OCI-LY3 (cell line): Measurements from ENCODE around the gene ZBTB42.

Experiments
- H2AFZ ChIP-seq: fragments of 200-600, 300-600 bp; shearing (Covaris generic); 2 replicates; pipeline ENCODE4 v1.6.0; 2014; ENCODE audit warnings: antibody characterized with exemption, low read depth, low read length
- H3K27ac ChIP-seq: fragments of 200-600, 300-600 bp; sonication (generic); 2 replicates; pipeline ENCODE4 v1.5.1; 2014; ENCODE audit warnings: mild to moderate bottlenecking, low read length, moderate library complexity, mixed read lengths
- H3K27me3 ChIP-seq: fragments of 200-600, 300-600 bp; sonication (generic); 2 replicates; pipeline ENCODE4 v1.6.1; 2014; ENCODE audit warnings: low read depth, low read length, mixed read lengths
- H3K36me3 ChIP-seq: fragments of 200-600, 300-600 bp; sonication (generic); replicated peaks from 2 replicates; pipeline ENCODE3; 2014; ENCODE audit warnings: low read depth, low read length, mixed read lengths
- H3K4me1 ChIP-seq: fragments of 300-600, 200-600 bp; sonication (generic); 2 replicates; pipeline ENCODE4 v1.6.1; 2014; ENCODE audit warnings: low read length, mixed read lengths
- H3K4me2 ChIP-seq: fragments of 200-600, 300-600 bp; sonication (generic); 2 replicates; pipeline ENCODE4 v1.6.1; 2014; ENCODE audit warnings: low read length, mixed read lengths
- H3K4me3 ChIP-seq: fragments of 300-600, 200-600 bp; sonication (generic); 2 replicates; pipeline ENCODE4 v1.5.1; 2014; ENCODE audit warnings: antibody characterized with exemption, mild to moderate bottlenecking, low read length, moderate library complexity
- H3K79me2 ChIP-seq: fragments of 300-600, 200-600 bp; shearing (Covaris generic); 2 replicates; pipeline ENCODE4 v1.6.1; 2014; ENCODE audit warnings: mild to moderate bottlenecking, low read length, mixed read lengths
- H3K9ac ChIP-seq: fragments of 300-600, 200-600 bp; shearing (Covaris generic); 2 replicates; pipeline ENCODE4 v1.6.0; 2014; ENCODE audit warnings: mild to moderate bottlenecking, low read length, moderate library complexity
- H3K9me3 ChIP-seq: fragments of 200-600, 300-600 bp; shearing (Covaris generic); 2 replicates; pipeline ENCODE4 v1.6.1; 2014; ENCODE audit warnings: low read length, mixed read lengths; ENCODE audit not compliant: insufficient read depth
- H4K20me1 ChIP-seq: fragments of 200-600, 300-600 bp; sonication (generic); 2 replicates; pipeline ENCODE4 v1.6.1; 2016; ENCODE audit warnings: low read length, mixed read lengths; ENCODE audit not compliant: insufficient read depth
- CTCF ChIP-seq: fragments of 200-600, 300-600 bp; sonication (generic); IDR thresholded peaks from 2 replicates; pipeline ENCODE4 v1.5.1; 2014; ENCODE audit warnings: antibody characterized with exemption, low read length, low read depth
- EZH2phosphoT487 ChIP-seq: fragments of 200-600 bp; shearing (Covaris generic); IDR thresholded peaks from 2 replicates; pipeline ENCODE4 v1.6.1; 2018; ENCODE audit warnings: antibody characterized with exemption, mixed run types, low read depth

The ZBTB42 gene

DNA sequence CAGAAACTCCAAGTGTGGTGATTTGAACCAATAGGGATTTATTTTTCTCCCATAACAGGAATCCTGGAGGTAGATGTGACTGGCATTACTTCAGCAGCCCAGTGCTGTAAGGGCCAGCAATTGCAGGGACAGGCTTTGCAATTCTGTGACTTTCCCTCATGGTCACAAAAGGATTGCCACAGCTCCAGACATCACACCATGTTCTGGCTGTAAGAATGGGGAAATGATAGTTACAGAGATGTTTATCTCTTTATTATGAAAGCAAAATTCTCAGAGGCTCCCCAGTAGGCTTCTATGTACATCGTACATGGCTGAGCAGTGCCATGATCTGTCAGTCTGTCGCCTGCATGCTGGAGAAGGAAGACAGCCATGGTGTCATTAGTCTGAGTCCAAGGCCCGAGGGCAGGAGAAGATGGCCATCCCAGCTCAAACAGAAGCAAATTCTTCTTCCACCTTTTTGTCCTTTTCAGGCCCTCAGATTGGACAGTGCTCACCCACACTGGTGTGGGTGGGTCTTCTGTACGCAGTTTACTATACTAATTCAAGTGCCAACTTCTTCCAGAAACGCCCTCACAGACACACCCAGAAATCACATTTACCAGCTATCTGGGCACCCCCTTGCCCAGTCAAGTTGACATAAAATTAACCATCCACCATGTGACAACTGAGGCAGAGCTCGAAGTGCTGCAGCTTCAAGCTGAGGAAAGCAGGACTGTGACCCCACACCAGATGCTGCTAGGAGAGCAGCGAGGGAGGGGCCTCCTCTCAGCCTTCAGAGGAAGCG lies 17.2 kb downstream of the ZBTB42 start:
- Histone ChIP-seq H3K27ac (no peak overlapping the region), H3K4me1 (peaks cover 6% of the 10 kb centered on the region), H2AFZ (no peak overlapping the region), H3K36me3 (peaks cover 13% of the 10 kb centered on the region), H3K9me3 (peaks cover 6% of the 10 kb centered on the region; the same call in 1 of the 2 replicates), H3K79me2 (peaks cover 31% of the 10 kb centered on the region), H3K9ac (no peak overlapping the region), H3K4me2 (no peak overlapping the region), H4K20me1 (no peaks in the 10 kb centered on the region), H3K4me3 (no peak overlapping the region), H3K27me3 (no peaks in the 10 kb centered on the region)
- TF ChIP-seq CTCF (no peak), EZH2phosphoT487 (no peak)

DNA sequence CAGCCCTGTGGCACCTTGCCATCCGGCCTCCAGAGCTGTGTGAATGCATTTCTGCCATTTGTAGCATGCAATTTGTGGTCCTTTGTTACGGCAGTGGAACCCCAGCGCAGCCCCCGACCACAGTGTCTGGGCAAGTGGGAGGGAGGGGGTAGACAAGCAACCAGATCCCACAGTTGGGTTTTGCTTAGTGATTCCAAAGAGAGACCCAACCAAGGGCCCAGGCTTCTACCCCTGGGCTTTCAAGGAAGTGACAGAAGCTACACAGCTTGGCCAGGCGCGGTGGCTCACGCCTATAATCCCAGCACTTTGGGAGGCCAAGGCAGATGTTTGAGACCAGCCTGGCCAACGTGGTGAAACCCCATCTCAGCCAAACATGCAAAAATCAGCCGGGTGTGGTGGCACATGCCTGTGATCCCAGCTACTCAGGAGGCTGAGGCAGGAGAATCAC lies 17.8 kb downstream of the ZBTB42 start:
- no peaks in the 10 kb centered on the region for H4K20me1 ChIP-seq
- peaks cover 6% of the 10 kb centered on the region; the same call in 1 of the 2 replicates for H3K9me3 ChIP-seq
- no peak overlapping the region for H3K4me2 ChIP-seq
- H3K9ac ChIP-seq, result no peak overlapping the region
- H3K4me3 ChIP-seq, result no peak overlapping the region
- H3K36me3 ChIP-seq, result peaks cover 13% of the 10 kb centered on the region
- H2AFZ ChIP-seq, result no peak overlapping the region
- no peak overlapping the region for H3K27ac ChIP-seq
- H3K27me3 ChIP-seq, result no peaks in the 10 kb centered on the region
- TF ChIP-seq CTCF (no peak), EZH2phosphoT487 (no peak)
- peaks cover 6% of the 10 kb centered on the region for H3K4me1 ChIP-seq
- peaks cover 26% of the 10 kb centered on the region for H3K79me2 ChIP-seq

- H3K36me3 ChIP-seq, result peaks cover 13% of the 10 kb centered on the region
- no peak overlapping the region for H3K4me3 ChIP-seq
- H3K4me2 ChIP-seq, result no peak overlapping the region
- peaks cover 25% of the 10 kb centered on the region for H3K79me2 ChIP-seq
- H3K9ac ChIP-seq, result no peak overlapping the region
- TF ChIP-seq EZH2phosphoT487, result no peak
- no peak for TF ChIP-seq CTCF
- peaks cover 6% of the 10 kb centered on the region for H3K4me1 ChIP-seq
- H3K27ac ChIP-seq, result no peak overlapping the region
- no peaks in the 10 kb centered on the region for H3K27me3 ChIP-seq
- H2AFZ ChIP-seq, result no peak overlapping the region
- H3K9me3 ChIP-seq, result peaks cover 6% of the 10 kb centered on the region; the same call in 1 of the 2 replicates
- no peaks in the 10 kb centered on the region for H4K20me1 ChIP-seq
These were observed 18.5 kb downstream of the ZBTB42 start for GRCh38 chr14:104819361-104819781.

DNA sequence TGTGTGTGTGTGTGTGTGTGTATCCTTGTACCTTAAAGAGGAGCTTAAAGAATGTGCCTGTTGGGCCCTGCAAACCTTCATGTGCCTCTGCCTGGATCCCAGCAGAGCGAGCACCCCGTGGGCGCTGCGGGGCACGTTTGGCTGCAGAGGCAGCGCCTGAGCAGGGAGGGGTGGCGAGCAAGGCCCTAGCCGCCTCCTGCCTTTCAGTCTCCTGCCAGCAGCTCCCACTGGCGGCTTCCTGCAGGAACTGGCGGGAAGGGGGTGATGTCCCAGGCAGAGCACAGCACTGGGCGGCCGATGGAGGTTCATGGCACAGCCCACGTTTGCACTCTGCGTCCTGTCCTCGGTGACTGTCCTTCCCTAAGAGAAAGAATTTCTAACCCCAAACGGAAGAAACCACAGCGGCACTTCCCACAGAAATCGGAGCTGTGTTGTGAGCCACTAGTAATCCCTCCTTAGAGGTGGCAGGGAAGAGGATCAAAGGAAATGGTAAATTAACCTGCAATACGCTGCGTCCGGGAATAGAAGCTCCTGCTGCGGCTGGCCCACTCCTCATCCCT lies 19.8 kb downstream of the ZBTB42 start:
- H3K9ac ChIP-seq, result no peak overlapping the region

More for the DNA sequence above, 19.8 kb downstream of the ZBTB42 start:
- H4K20me1 ChIP-seq, result no peaks in the 10 kb centered on the region
- no peaks in the 10 kb centered on the region for H3K27me3 ChIP-seq
- H3K27ac ChIP-seq, result no peak overlapping the region
- H2AFZ ChIP-seq, result no peak overlapping the region
- TF ChIP-seq CTCF (no peak), EZH2phosphoT487 (no peak)
- H3K4me3 ChIP-seq, result no peak overlapping the region
- peaks cover 15% of the 10 kb centered on the region for H3K79me2 ChIP-seq
- no peak overlapping the region for H3K4me2 ChIP-seq
- H3K36me3 ChIP-seq, result peaks cover 13% of the 10 kb centered on the region
- H3K9me3 ChIP-seq, result peaks cover 6% of the 10 kb centered on the region; the same call in 1 of the 2 replicates
- peaks cover 6% of the 10 kb centered on the region for H3K4me1 ChIP-seq
